ENCODE measurements around the gene CRHR1. TPM values are rescaled to one million over a fixed set of nuclear protein-coding genes. Genes with fewer than 3 reads are reported as not detected.

The CRHR1 gene
- polyA plus RNA-seq, 6 donors from 2014 or later = not detected

Other genes starting within 250 kb of the CRHR1 start
- gene SPPL2C, start 60.6 kb downstream of the CRHR1 start, polyA plus RNA-seq (ENCODE audit: low read depth in 6 of 6) = not detected
- under 1 TPM in 2 of 6 donors, not detected in 4; 0.10 to 0.29 TPM for gene MAPT, start 110.2 kb downstream of the CRHR1 start, polyA plus RNA-seq (ENCODE audit: low read depth in 6 of 6)
- gene STH, start 214.9 kb downstream of the CRHR1 start, polyA plus RNA-seq (ENCODE audit: low read depth in 6 of 6) = not detected

Measured in naive B cell (primary cell).